Naive B cell (primary cell): ENCODE measurements around the gene SH3GL2. TPM values are rescaled to one million over a fixed set of nuclear protein-coding genes. Genes with fewer than 3 reads are reported as not detected.

ENCODE experiments used
- ATAC-seq, 2 donors: fragments of 150-1000 bp; cut with Tn5 transposase; 2 replicates each; pipeline ENCODE4 v1.10.0; 2021; ENCODE audit warnings: low read depth in 2 of 2, mild to moderate bottlenecking in 2 of 2, moderate library complexity in 2 of 2
- DNase-seq: peaks from one replicate; pipeline ENCODE4 v3.0.0; 2022
- H3K27ac Mint-ChIP-seq, 6 donors: one replicate each; pipeline ENCODE4 v1.8.0; 2020 to 2022; ENCODE audit warnings: mild to moderate bottlenecking in 6 of 6, mixed read lengths in 6 of 6, moderate library complexity in 5 of 6, inconsistent platforms in 2 of 6
- H3K27me3 Mint-ChIP-seq, 3 donors: one replicate each; pipeline ENCODE4 v1.8.0; 2021 to 2022; ENCODE audit warnings: mixed read lengths in 3 of 3, mild to moderate bottlenecking in 1 of 3
- H3K36me3 Mint-ChIP-seq, 2 donors: one replicate each; pipeline ENCODE4 v1.8.0; 2020 to 2022; ENCODE audit warnings: mixed read lengths in 2 of 2, inconsistent platforms in 1 of 2, mild to moderate bottlenecking in 1 of 2
- H3K4me1 Mint-ChIP-seq, 3 donors: one replicate each; pipeline ENCODE4 v1.8.0; 2020 to 2022; ENCODE audit warnings: mixed read lengths in 3 of 3, inconsistent platforms in 1 of 3, mild to moderate bottlenecking in 1 of 3, moderate library complexity in 1 of 3
- H3K4me3 Mint-ChIP-seq, 8 donors: one replicate each; pipeline ENCODE4 v1.8.0; 2020 to 2022; ENCODE audit warnings: mild to moderate bottlenecking in 8 of 8, mixed read lengths in 8 of 8, moderate library complexity in 8 of 8, inconsistent platforms in 2 of 8
- H3K9me3 Mint-ChIP-seq, 7 donors: one replicate each; pipeline ENCODE4 v1.8.0; 2020 to 2022; ENCODE audit warnings: mixed read lengths in 7 of 7, mild to moderate bottlenecking in 5 of 7, inconsistent platforms in 2 of 7, moderate library complexity in 1 of 7
- polyA plus RNA-seq, 6 donors: library from polyadenylated mRNA; unstranded; fragments of 300-500 nt; fragmentation: Illumina TruSeq; gene quantifications; one replicate each; pipeline ENCODE4 v1.2.3, GENCODE V29; 2021; ENCODE audit warnings: low read depth in 6 of 6

The SH3GL2 gene
- polyA plus RNA-seq, 6 donors from 2014 or later: not detected

DNA sequence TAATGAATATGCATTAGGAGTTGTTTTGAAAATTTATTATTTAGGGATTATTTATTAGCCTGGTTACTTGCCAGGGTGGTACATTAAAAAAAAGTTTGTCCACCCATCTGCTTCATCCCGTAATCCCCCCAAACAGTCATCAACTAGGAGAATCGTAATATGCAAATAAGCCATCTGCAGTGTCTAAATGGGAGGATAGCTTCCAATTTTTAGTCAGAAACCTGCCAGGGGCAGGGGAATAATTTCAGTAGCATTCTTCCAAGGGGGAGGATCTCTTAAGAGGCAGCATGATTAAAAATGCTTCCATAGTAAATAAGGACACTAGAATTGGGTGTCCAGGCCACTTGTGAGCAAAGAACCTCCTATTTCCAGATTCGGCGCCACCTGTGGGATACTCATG, 43.3 kb downstream of the SH3GL2 start:
- Mint-ChIP-seq H3K4me1 (no peaks in the 10 kb centered on the region), H3K27me3 (no peaks in the 10 kb centered on the region), H3K36me3 (no peaks in the 10 kb centered on the region), H3K9me3 (peaks cover 0 to 5% (median 2%) of the 10 kb centered on the region in 7 donors), H3K27ac (no peak overlapping the region), H3K4me3 (no peak overlapping the region)
- ATAC-seq: no peak
- DNase-seq: no peak

- Mint-ChIP-seq H3K4me1 (no peaks in the 10 kb centered on the region), H3K4me3 (no peak overlapping the region), H3K27ac (no peak overlapping the region), H3K36me3 (no peaks in the 10 kb centered on the region), H3K9me3 (peaks cover 0 to 5% (median 2%) of the 10 kb centered on the region in 7 donors), H3K27me3 (no peaks in the 10 kb centered on the region)
- ATAC-seq (no peak), DNase-seq (no peak)
Observed at GRCh38 chr9:17622749-17623148, 43.9 kb downstream of the SH3GL2 start.

- Mint-ChIP-seq H3K4me3 (no peak overlapping the region), H3K4me1 (no peaks in the 10 kb centered on the region), H3K27me3 (no peaks in the 10 kb centered on the region), H3K9me3 (peaks cover 0 to 2% (median 1%) of the 10 kb centered on the region in 7 donors), H3K27ac (no peak overlapping the region), H3K36me3 (no peaks in the 10 kb centered on the region)
- DNase-seq: no peak
- no peak for ATAC-seq
Observed at GRCh38 chr9:17623965-17624364, 45.1 kb downstream of the SH3GL2 start.

- H3K4me1 Mint-ChIP-seq: no peaks in the 10 kb centered on the region
- ATAC-seq (no peak), DNase-seq (no peak)
- H3K4me3 Mint-ChIP-seq: no peak overlapping the region
- no peaks in the 10 kb centered on the region for H3K27me3 Mint-ChIP-seq
- H3K36me3 Mint-ChIP-seq: no peaks in the 10 kb centered on the region
- H3K9me3 Mint-ChIP-seq: peaks cover 0 to 2% (median 0%) of the 10 kb centered on the region in 7 donors
- no peak overlapping the region for H3K27ac Mint-ChIP-seq
Observed at GRCh38 chr9:17624571-17624970, 45.7 kb downstream of the SH3GL2 start.

DNA sequence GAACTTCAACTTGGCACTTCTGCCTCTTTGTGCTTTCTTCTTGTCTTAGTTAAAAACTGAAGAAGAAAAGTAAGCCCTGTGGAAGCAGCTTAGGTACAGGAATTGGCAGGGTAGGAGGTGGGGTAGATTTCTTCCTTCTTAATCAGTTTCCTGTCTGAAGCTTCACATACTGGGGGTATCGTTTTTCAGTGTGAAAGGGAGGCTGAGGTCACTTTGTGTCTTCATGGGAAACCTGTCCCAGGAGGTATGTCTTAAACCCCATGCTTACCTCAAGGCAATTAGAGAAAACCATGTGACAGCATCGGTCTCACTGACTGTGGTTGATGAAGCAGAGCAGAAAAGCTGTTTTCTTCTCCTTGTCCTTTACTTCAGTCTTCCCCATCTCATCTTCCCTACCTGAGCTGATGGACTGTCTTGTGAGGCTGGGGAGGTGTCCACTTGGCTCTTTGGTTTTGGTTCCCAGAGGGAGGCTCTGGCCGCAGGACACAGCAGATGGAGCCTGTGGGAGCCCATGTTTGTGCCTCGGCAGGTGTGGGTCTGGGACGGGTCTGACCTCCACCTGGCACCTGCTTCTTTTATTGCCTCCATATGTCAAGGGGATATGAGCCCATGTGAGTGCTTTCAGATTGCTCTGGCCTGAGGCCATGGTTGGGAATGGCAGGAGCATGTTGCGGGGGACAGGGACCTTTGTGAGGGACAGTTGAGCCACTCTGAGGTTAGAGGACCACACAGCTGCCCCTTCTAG, 47.0 kb downstream of the SH3GL2 start:
- no peak overlapping the region for H3K27ac Mint-ChIP-seq
- no peaks in the 10 kb centered on the region for H3K27me3 Mint-ChIP-seq
- no peaks in the 10 kb centered on the region for H3K36me3 Mint-ChIP-seq
- no peak for ATAC-seq
- H3K4me1 Mint-ChIP-seq: no peaks in the 10 kb centered on the region
- no peak for DNase-seq
- H3K4me3 Mint-ChIP-seq: no peak overlapping the region
- H3K9me3 Mint-ChIP-seq: peaks cover 0 to 2% (median 0%) of the 10 kb centered on the region in 7 donors

DNA sequence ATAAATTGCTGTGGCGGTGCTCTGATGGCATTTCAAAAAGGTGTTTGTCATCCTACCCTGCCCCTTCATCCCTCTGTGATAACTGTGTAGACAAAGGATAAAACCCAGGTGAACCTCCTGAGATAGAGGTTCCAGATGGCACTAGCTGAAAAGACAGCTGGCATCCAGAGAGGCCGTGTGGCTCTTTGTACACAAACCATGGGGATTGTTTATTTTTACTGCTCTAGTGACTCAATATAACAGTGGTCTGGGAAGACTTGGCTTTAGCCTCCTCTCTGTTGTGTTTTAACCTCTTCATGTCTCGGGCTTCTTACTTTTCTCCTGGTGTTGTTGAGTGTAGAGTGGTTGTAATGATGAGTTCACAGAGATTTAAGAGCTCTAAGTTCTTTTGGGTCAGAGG, 48.8 kb downstream of the SH3GL2 start:
- DNase-seq: no peak
- H3K9me3 Mint-ChIP-seq: peaks cover 0 to 2% (median 0%) of the 10 kb centered on the region in 7 donors
- no peak for ATAC-seq
- no peaks in the 10 kb centered on the region for H3K36me3 Mint-ChIP-seq
- H3K27me3 Mint-ChIP-seq: no peaks in the 10 kb centered on the region
- H3K4me3 Mint-ChIP-seq: no peak overlapping the region
- H3K4me1 Mint-ChIP-seq: no peaks in the 10 kb centered on the region
- H3K27ac Mint-ChIP-seq: no peak overlapping the region

- no peak overlapping the region for H3K4me3 Mint-ChIP-seq
- H3K36me3 Mint-ChIP-seq: no peaks in the 10 kb centered on the region
- no peaks in the 10 kb centered on the region for H3K4me1 Mint-ChIP-seq
- no peaks in the 10 kb centered on the region for H3K27me3 Mint-ChIP-seq
- no peak overlapping the region for H3K27ac Mint-ChIP-seq
- ATAC-seq (no peak), DNase-seq (no peak)
- H3K9me3 Mint-ChIP-seq: peaks cover 0 to 1% (median 0%) of the 10 kb centered on the region in 7 donors
Observed at GRCh38 chr9:17628624-17629023, 49.8 kb downstream of the SH3GL2 start.

DNA sequence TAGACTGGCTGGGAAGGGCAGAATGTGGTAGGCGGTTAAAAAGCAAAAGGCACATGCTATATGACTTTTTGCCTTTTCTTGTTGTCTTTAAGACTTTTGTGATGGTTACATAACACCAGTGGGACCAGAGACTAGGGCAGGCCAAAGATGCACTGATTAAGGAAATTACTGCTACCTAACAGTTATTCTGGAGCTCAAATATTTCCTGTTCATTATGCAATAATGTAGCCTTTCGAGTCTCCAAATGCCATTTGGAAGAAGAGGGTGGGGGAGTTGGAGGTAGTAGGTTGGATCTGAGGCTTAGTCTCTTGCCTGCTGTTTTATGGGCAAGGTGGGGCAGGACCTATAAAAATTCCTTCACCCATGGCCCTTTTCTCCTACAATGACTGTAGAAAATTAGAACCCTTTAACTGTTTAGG, 51.7 kb downstream of the SH3GL2 start:
- ATAC-seq (no peak), DNase-seq (no peak)
- Mint-ChIP-seq H3K27me3 (no peaks in the 10 kb centered on the region), H3K4me1 (no peaks in the 10 kb centered on the region), H3K27ac (no peak overlapping the region), H3K36me3 (no peaks in the 10 kb centered on the region), H3K9me3 (peaks cover 0 to 7% (median 0%) of the 10 kb centered on the region in 7 donors), H3K4me3 (no peak overlapping the region)

DNA sequence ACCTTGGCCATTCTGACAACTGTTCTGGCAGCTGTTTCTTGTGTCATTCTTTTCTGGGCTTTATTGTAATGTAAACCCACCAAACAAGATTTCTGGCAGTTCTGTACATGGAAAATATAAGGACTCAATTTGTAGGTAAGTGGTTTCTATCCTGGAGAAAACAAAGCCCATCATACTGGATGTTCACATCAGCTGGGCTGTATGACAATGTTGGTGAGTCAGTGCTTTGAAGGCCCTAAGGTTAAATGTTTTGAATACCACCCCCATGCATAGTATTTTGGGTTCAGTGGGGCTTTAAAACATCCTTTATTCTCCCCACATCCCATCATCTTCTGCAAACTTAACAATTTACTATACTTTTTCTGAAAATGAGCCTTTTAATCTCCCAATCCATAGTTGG, 52.5 kb downstream of the SH3GL2 start:
- DNase-seq (no peak), ATAC-seq (no peak)
- H3K4me3 Mint-ChIP-seq: no peak overlapping the region
- H3K27ac Mint-ChIP-seq: no peak overlapping the region
- H3K27me3 Mint-ChIP-seq: no peaks in the 10 kb centered on the region
- peaks cover 0 to 7% (median 0%) of the 10 kb centered on the region in 7 donors for H3K9me3 Mint-ChIP-seq
- no peaks in the 10 kb centered on the region for H3K4me1 Mint-ChIP-seq
- H3K36me3 Mint-ChIP-seq: no peaks in the 10 kb centered on the region

- no peak for ATAC-seq
- H3K36me3 Mint-ChIP-seq: no peaks in the 10 kb centered on the region
- H3K9me3 Mint-ChIP-seq: peaks cover 0 to 7% (median 0%) of the 10 kb centered on the region in 7 donors
- H3K27ac Mint-ChIP-seq: no peak overlapping the region
- no peaks in the 10 kb centered on the region for H3K27me3 Mint-ChIP-seq
- H3K4me1 Mint-ChIP-seq: no peaks in the 10 kb centered on the region
- DNase-seq: no peak
- no peak overlapping the region for H3K4me3 Mint-ChIP-seq
Observed at GRCh38 chr9:17632994-17633393, 54.1 kb downstream of the SH3GL2 start.

DNA sequence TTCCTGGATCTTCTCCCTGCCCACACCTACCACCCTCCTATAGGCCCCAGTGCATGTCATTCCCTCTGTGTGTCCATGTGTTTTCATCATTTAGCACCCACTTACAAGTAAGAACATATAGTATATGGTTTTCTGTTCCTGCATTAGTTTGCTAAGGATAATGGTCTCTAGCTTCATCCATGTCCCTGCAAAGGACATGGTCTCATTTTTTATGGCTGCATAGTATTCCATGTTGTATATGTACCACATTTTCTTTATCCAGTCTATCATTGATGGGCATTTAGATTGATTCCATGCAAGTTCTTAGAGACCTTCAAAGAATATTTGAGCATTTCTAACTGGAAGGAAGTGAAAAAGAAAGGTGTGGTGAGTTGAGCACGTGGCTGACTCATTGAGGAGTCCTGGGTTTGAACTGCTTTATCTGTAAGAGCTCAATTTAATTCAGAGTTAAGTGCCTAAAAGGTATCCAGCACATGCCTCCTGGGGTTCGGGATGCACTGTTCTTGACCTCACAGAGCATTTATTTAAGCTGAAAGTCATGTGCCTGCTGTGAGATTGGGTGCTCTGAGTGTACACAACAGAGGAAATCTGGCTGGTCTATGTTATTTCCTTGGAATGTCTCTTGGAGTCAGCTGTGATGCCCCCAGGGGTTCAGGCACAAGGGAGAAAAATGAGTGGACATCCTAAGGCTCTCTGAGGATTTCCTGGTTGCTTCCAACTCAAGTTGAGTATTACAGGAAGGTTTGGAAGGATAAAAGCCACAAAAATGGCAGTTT, 56.4 kb downstream of the SH3GL2 start:
- Mint-ChIP-seq H3K36me3 (no peaks in the 10 kb centered on the region), H3K4me3 (no peak overlapping the region), H3K4me1 (no peaks in the 10 kb centered on the region), H3K9me3 (peaks cover 0 to 8% (median 0%) of the 10 kb centered on the region in 7 donors), H3K27ac (no peak overlapping the region), H3K27me3 (no peaks in the 10 kb centered on the region)
- DNase-seq (no peak), ATAC-seq (no peak)

GRCh38 chr9:17636349-17636748, 57.5 kb downstream of the SH3GL2 start:
- ATAC-seq (no peak), DNase-seq (no peak)
- H3K36me3 Mint-ChIP-seq: no peaks in the 10 kb centered on the region
- H3K4me3 Mint-ChIP-seq: no peak overlapping the region
- no peaks in the 10 kb centered on the region for H3K27me3 Mint-ChIP-seq
- H3K27ac Mint-ChIP-seq: no peak overlapping the region
- H3K9me3 Mint-ChIP-seq: peaks cover 0 to 8% (median 0%) of the 10 kb centered on the region in 7 donors
- H3K4me1 Mint-ChIP-seq: no peaks in the 10 kb centered on the region

GRCh38 chr9:17636821-17637220, 58.0 kb downstream of the SH3GL2 start:
- DNase-seq: no peak
- Mint-ChIP-seq H3K27me3 (no peaks in the 10 kb centered on the region), H3K27ac (no peak overlapping the region)

GRCh38 chr9:17637229-17637628, 58.4 kb downstream of the SH3GL2 start:
- no peak for DNase-seq
- Mint-ChIP-seq H3K36me3 (no peaks in the 10 kb centered on the region), H3K27ac (no peak overlapping the region), H3K4me1 (no peaks in the 10 kb centered on the region), H3K4me3 (no peak overlapping the region), H3K9me3 (peaks cover 0 to 9% (median 0%) of the 10 kb centered on the region in 7 donors), H3K27me3 (no peaks in the 10 kb centered on the region)
- no peak for ATAC-seq

More at GRCh38 chr9:17636821-17637220, 58.0 kb downstream of the SH3GL2 start:
- no peak overlapping the region for H3K4me3 Mint-ChIP-seq
- no peaks in the 10 kb centered on the region for H3K4me1 Mint-ChIP-seq
- peaks cover 0 to 8% (median 0%) of the 10 kb centered on the region in 7 donors for H3K9me3 Mint-ChIP-seq
- ATAC-seq: no peak
- H3K36me3 Mint-ChIP-seq: no peaks in the 10 kb centered on the region
